ENCODE results near the gene TMEM11.

TMEM11 gene

GRCh38 chr17:21214015-21214776 is at the start of gene TMEM11:
TMEM11 (minus strand) TSS chr17:21214161; CDS start chr17:21214152, 9 bp downstream.
- TF ChIP-seq POLR2A (IDR thresholded peaks at IDR 0.05; ENCODE audit: low read length) (peak; percentile 71), GATA1 (IDR thresholded peaks at IDR 0.05; ENCODE audit: low read depth, low read length) (no peak)
- DNase-seq = peak; percentile 96 to 98

GRCh38 chr17:21263376-21263775 is 49.4 kb upstream of the TMEM11 start:
- DNase-seq = no peak
- TF ChIP-seq POLR2A (IDR thresholded peaks at IDR 0.05; ENCODE audit: low read length) = no peak
- no peak for TF ChIP-seq GATA1 (IDR thresholded peaks at IDR 0.05; ENCODE audit: low read depth, low read length)

GRCh38 chr17:21262259-21262993 is 48.5 kb upstream of the TMEM11 start:
- TF ChIP-seq POLR2A (IDR thresholded peaks at IDR 0.05; ENCODE audit: low read length) (no peak), GATA1 (IDR thresholded peaks at IDR 0.05; ENCODE audit: low read depth, low read length) (no peak)
- no peak for DNase-seq

- TF ChIP-seq POLR2A (IDR thresholded peaks at IDR 0.05; ENCODE audit: low read length) (no peak), GATA1 (IDR thresholded peaks at IDR 0.05; ENCODE audit: low read depth, low read length) (no peak)
- no peak for DNase-seq
These were observed 44.6 kb upstream of the TMEM11 start for GRCh38 chr17:21258593-21258992.

- TF ChIP-seq POLR2A (IDR thresholded peaks at IDR 0.05; ENCODE audit: low read length) = peak; percentile 40
- TF ChIP-seq GATA1 (IDR thresholded peaks at IDR 0.05; ENCODE audit: low read depth, low read length) = no peak
These were observed 39.9 kb upstream of the TMEM11 start for GRCh38 chr17:21253646-21254441.

GRCh38 chr17:21252796-21253645 is 39.1 kb upstream of the TMEM11 start, which contains the start of gene NATD1:
NATD1 (minus strand) TSS chr17:21253410; CDS start chr17:21253264, 146 bp downstream.
- TF ChIP-seq GATA1 (IDR thresholded peaks at IDR 0.05; ENCODE audit: low read depth, low read length) (no peak), POLR2A (IDR thresholded peaks at IDR 0.05; ENCODE audit: low read length) (peak; percentile 54)
- peak; percentile 93 to 94 for DNase-seq

More at GRCh38 chr17:21253646-21254441, 39.9 kb upstream of the TMEM11 start:
- DNase-seq = no peak

GRCh38 chr17:21252289-21252795 is 38.4 kb upstream of the TMEM11 start:
- DNase-seq = no peak

GRCh38 chr17:21251337-21252010 is 37.5 kb upstream of the TMEM11 start:
- no peak for DNase-seq
- TF ChIP-seq POLR2A (IDR thresholded peaks at IDR 0.05; ENCODE audit: low read length) (no peak), GATA1 (IDR thresholded peaks at IDR 0.05; ENCODE audit: low read depth, low read length) (no peak)

More at GRCh38 chr17:21252289-21252795, 38.4 kb upstream of the TMEM11 start:
- TF ChIP-seq GATA1 (IDR thresholded peaks at IDR 0.05; ENCODE audit: low read depth, low read length) = no peak
- TF ChIP-seq POLR2A (IDR thresholded peaks at IDR 0.05; ENCODE audit: low read length) = no peak

GRCh38 chr17:21250854-21251253 is 36.9 kb upstream of the TMEM11 start:
- TF ChIP-seq POLR2A (IDR thresholded peaks at IDR 0.05; ENCODE audit: low read length) (no peak), GATA1 (IDR thresholded peaks at IDR 0.05; ENCODE audit: low read depth, low read length) (no peak)
- DNase-seq = no peak

- no peak for DNase-seq
- TF ChIP-seq GATA1 (IDR thresholded peaks at IDR 0.05; ENCODE audit: low read depth, low read length) = no peak
- no peak for TF ChIP-seq POLR2A (IDR thresholded peaks at IDR 0.05; ENCODE audit: low read length)
These were observed 36.2 kb upstream of the TMEM11 start for GRCh38 chr17:21249920-21250703.

GRCh38 chr17:21249086-21249795 is 35.3 kb upstream of the TMEM11 start:
- no peak for DNase-seq
- TF ChIP-seq POLR2A (IDR thresholded peaks at IDR 0.05; ENCODE audit: low read length) = no peak
- TF ChIP-seq GATA1 (IDR thresholded peaks at IDR 0.05; ENCODE audit: low read depth, low read length) = no peak

Data from erythroblast (primary cell).